Measurements from ENCODE around the gene PTPN7. TPM values are rescaled to one million over a fixed set of nuclear protein-coding genes. Genes with fewer than 3 reads are reported as not detected.

PTPN7 gene
- total RNA-seq, 1 donor from 2014 or later = not detected

DNA sequence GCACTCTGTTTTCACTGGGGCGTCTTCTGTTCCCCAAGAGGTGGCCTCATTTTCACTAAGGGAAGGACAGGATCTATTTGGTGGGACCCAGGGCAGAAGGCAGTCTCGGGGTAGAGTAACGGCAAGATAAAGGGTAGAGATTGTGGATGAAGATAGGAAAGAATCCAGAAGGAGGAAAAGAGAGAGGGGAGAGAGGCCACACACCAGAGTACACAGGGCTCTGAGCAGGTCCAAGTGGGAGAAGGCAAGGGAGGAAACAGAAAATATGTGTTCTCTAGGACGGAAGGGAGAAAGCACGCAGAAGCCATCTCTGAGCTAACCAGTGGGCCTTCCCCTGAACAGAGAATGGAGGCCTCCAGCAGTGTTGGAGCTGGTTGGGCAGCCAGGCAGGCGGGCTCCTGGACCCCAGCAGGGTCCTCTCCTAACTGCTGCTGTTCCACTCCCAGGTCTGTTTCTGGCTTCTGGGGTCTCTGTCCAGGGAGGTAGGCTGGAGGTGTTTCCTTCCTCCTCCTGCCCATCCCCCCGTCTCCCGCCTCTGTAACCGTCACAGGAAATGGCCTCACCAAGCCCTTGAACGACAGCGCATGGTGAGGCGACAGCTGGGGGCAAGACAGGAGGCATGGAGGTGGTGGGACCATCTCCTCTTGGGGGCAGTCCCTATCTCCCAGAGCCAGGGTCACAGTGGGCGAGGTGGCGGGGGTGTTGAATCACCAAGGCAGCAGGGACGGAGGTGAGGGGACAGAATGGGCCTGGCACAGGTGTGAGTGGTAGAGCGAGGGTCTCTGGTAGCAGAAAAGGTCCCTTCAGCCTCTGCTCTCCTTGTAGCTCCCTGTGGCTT, 649 bp downstream of the PTPN7 start:
- DNase-seq (ENCODE audit: extremely low spot score, unreplicated experiment) = no peak
- Mint-ChIP-seq H3K36me3 (ENCODE audit: unreplicated experiment) (no peaks in the 10 kb centered on the region), H3K9me3 (ENCODE audit: unreplicated experiment) (no peaks in the 10 kb centered on the region), H3K27me3 (ENCODE audit: unreplicated experiment) (peaks cover under 1% of the 10 kb centered on the region), H3K4me1 (ENCODE audit: unreplicated experiment) (peaks cover 6% of the 10 kb centered on the region), H3K27ac (ENCODE audit: unreplicated experiment) (no peak overlapping the region), H3K4me3 (ENCODE audit: unreplicated experiment) (no peak overlapping the region)
- TF ChIP-seq, protein P1, sequence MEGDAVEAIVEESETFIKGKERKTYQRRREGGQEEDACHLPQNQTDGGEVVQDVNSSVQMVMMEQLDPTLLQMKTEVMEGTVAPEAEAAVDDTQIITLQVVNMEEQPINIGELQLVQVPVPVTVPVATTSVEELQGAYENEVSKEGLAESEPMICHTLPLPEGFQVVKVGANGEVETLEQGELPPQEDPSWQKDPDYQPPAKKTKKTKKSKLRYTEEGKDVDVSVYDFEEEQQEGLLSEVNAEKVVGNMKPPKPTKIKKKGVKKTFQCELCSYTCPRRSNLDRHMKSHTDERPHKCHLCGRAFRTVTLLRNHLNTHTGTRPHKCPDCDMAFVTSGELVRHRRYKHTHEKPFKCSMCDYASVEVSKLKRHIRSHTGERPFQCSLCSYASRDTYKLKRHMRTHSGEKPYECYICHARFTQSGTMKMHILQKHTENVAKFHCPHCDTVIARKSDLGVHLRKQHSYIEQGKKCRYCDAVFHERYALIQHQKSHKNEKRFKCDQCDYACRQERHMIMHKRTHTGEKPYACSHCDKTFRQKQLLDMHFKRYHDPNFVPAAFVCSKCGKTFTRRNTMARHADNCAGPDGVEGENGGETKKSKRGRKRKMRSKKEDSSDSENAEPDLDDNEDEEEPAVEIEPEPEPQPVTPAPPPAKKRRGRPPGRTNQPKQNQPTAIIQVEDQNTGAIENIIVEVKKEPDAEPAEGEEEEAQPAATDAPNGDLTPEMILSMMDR (IDR thresholded peaks at IDR 0.05) = no peak

DNA sequence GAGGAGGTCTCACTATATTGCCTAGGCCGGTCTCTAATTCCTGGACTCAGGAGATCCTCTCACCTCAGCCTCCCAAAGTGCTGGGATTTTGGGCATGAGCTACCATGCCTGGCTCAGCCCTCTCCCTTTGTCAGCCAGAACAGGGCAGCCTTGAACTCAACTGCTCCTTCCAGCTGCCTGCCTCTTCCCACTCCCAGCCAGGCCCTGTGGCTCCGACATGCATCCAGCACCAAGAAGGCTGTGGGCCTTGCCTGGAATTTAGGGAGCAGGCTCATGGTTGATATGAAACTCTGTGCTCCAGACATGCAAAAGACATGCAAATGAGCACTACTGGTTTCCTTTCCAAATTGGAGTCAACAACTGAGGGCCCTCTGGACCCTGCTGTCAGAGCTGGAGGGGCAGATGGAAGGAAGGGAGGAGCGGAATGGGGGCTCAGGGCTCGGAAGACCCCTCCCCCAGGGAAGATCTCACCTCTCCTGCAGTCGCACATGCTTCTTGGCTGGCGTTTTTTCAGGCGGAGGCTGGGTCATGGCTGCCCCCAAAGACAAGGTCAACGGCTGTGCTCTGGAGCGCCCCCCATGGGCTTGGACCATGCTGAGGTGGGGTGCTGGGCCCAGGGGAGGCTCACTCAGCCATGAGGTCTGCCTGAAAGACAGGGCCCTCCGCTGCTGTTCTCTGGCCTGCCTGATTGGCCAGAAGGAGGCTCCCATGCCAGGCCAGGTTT, 1.4 kb downstream of the PTPN7 start:
- Mint-ChIP-seq H3K9me3 (ENCODE audit: unreplicated experiment) (no peaks in the 10 kb centered on the region), H3K4me1 (ENCODE audit: unreplicated experiment) (peaks cover 9% of the 10 kb centered on the region), H3K27me3 (ENCODE audit: unreplicated experiment) (peaks cover 3% of the 10 kb centered on the region), H3K27ac (ENCODE audit: unreplicated experiment) (no peak overlapping the region), H3K4me3 (ENCODE audit: unreplicated experiment) (no peak overlapping the region), H3K36me3 (ENCODE audit: unreplicated experiment) (no peaks in the 10 kb centered on the region)
- no peak for DNase-seq (ENCODE audit: extremely low spot score, unreplicated experiment)
- TF ChIP-seq, protein P1 (IDR thresholded peaks at IDR 0.05) = no peak

DNA sequence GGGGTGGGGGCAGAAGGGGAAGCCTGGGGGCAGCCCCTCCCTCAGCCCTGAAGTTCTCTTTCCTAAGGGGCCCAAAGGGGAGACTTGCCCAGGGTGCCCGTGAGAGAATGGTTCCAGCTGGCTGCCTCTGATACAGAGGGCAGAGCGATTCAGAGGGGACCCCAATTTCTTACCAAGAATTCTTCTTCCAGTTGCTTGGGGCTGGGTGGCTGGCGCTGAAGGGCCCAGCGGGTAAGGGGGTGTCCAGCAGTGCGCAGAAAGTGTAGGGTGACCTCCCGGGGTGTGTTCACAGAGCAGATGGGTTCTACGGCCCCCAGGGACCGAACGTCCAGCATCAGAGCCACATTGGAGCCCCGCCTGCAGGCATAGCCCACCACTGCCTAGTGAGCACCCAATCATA, 2.5 kb downstream of the PTPN7 start:
- Mint-ChIP-seq H3K4me1 (ENCODE audit: unreplicated experiment) (peaks cover 7% of the 10 kb centered on the region), H3K4me3 (ENCODE audit: unreplicated experiment) (no peak overlapping the region), H3K36me3 (ENCODE audit: unreplicated experiment) (no peaks in the 10 kb centered on the region), H3K9me3 (ENCODE audit: unreplicated experiment) (no peaks in the 10 kb centered on the region), H3K27me3 (ENCODE audit: unreplicated experiment) (peaks cover 3% of the 10 kb centered on the region), H3K27ac (ENCODE audit: unreplicated experiment) (no peak overlapping the region)
- DNase-seq (ENCODE audit: extremely low spot score, unreplicated experiment) = no peak
- TF ChIP-seq, protein P1 (IDR thresholded peaks at IDR 0.05) = no peak

DNA sequence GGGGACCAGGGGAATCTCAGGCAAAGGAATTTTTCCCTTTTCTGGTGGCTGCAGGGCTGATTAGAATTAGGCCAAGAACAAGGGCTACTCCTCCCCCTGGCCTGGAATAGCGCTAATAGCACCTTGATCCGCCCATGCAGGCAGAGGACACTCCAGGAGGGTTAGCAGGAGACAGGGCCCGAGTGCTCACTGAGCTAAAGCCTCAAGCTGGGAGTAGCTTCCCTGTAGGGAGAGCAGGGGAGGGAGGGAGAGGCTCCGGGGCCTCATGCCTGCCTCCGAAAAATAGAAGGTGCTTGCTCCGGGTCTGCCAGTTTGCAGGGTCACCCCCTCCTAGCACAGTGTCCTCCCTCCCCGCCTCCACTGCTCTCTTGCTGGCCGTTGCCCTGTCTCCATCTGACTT, 3.8 kb downstream of the PTPN7 start:
- Mint-ChIP-seq H3K27ac (ENCODE audit: unreplicated experiment) (no peak overlapping the region), H3K4me3 (ENCODE audit: unreplicated experiment) (no peak overlapping the region), H3K36me3 (ENCODE audit: unreplicated experiment) (no peaks in the 10 kb centered on the region), H3K4me1 (ENCODE audit: unreplicated experiment) (peaks cover 7% of the 10 kb centered on the region), H3K9me3 (ENCODE audit: unreplicated experiment) (no peaks in the 10 kb centered on the region), H3K27me3 (ENCODE audit: unreplicated experiment) (peaks cover 3% of the 10 kb centered on the region)
- DNase-seq (ENCODE audit: extremely low spot score, unreplicated experiment) = no peak
- TF ChIP-seq, protein P1 (IDR thresholded peaks at IDR 0.05) = no peak

DNA sequence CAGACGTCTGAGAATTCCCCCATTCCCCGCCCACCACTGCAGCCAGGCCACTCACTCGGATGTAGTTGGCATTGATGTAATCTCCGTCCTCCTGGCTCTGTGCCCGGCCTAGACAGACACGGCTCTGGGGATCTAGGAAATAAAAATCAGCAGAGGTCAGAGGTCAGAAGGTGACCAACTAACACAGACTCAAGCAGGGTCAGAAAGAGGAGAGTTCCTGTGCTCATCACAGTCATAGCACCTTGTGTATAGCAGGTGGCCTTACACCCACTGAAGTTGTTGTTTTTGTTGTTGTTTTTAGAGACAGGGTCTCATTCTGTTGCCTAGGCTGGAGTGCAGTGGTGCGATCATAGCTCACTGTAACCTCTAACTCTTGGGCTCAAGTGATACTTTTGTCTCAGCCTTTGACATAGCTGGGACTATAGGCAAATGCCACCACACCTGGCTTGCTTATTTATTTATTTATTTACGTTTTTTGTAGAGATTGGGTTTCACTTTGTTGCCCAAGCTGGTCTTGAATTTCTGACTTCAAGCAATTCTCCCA, 4.9 kb downstream of the PTPN7 start:
- TF ChIP-seq, protein P1 (IDR thresholded peaks at IDR 0.05) = no peak
- Mint-ChIP-seq H3K4me3 (ENCODE audit: unreplicated experiment) (no peak overlapping the region), H3K27ac (ENCODE audit: unreplicated experiment) (no peak overlapping the region), H3K27me3 (ENCODE audit: unreplicated experiment) (peaks cover 3% of the 10 kb centered on the region), H3K9me3 (ENCODE audit: unreplicated experiment) (no peaks in the 10 kb centered on the region), H3K36me3 (ENCODE audit: unreplicated experiment) (no peaks in the 10 kb centered on the region), H3K4me1 (ENCODE audit: unreplicated experiment) (peaks cover 7% of the 10 kb centered on the region)
- no peak for DNase-seq (ENCODE audit: extremely low spot score, unreplicated experiment)
